SK-N-DZ (cell line): Measurements from ENCODE around the gene NMRAL1.

Source experiments
- DNase-seq: peaks from one replicate; pipeline ENCODE4 v3.0.0-alpha.2; 2015; ENCODE audit warnings: low spot score
- small RNA-seq, 2 experiments: library from RNA; depleted of rRNA; stranded (forward); fragments of <200 nt; gene quantifications; one replicate each; pipeline ENCODE3, GENCODE V24; 2014

The NMRAL1 gene

GRCh38 chr16:4426722-4427372 lies 47.6 kb downstream of the NMRAL1 start:
- DNase-seq, result no peak

DNA sequence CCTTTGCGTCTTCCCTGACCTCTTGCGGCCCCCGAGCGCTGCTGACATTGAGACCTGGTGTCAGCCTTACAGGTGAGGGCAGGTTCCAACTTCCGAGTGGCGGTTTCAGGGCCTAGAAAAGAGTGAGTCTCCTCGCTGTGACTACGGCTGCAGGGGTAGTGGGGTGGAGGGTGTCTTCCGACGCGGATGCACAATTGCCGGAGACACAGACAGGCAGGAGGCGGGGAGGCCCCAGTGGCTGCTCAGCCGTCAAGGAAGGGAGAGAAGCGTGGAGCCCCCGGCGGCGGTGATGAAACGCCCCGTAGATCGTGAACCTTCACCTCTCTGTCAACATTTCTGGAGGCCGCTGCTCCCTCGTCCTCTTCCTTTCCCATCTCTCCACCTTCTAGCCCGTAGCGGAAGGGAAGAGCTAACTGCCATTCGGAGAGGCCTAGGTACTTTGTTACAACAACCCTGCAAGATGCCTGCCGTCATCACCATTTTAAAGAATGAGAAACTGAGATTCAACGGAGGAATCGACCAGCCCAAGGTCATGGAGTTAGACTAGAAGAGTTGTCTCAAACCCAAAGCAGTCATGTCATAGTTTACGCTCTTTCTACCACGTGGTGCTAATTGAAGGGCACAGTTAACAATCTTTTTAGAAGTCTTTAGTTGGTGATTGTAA lies 48.3 kb downstream of the NMRAL1 start:
- no peak for DNase-seq

DNA sequence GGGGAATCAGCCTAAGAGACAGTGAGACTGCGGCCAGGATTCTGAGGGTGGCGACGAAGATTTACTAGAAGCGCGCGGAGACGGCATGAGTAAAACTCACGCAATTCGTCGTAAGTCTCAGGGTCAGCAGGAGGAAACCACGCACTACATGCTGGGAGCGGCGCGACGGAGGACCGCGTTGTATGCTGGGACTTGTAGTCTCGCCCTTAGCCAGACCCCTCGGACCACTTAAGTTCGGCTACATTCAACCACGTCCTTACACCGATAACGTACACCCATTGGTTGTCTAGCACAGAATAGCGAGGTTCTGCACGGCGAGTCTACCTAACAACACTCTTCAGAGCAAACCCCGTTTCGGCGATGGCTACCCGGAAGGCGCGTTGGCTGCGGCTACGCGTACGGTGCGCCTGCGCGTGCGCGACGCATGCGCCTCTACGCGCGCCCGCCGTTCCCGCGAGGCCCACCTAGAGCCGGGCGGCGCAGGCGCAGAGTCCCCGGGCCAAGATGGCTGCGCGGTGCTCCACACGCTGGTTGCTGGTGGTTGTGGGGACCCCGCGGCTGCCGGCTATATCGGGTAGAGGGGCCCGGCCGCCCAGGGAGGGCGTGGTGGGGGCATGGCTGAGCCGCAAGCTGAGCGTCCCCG lies 48.9 kb downstream of the NMRAL1 start, which contains the start of gene DNAJA3:
DNAJA3 (plus strand) TSS at position 491 of the 643 bp plus-strand sequence; CDS start at position 505, 14 bp downstream.
- peak; percentile 96 for DNase-seq

- no peak for DNase-seq
Observed at GRCh38 chr16:4420505-4421105, 53.8 kb downstream of the NMRAL1 start.

DNA sequence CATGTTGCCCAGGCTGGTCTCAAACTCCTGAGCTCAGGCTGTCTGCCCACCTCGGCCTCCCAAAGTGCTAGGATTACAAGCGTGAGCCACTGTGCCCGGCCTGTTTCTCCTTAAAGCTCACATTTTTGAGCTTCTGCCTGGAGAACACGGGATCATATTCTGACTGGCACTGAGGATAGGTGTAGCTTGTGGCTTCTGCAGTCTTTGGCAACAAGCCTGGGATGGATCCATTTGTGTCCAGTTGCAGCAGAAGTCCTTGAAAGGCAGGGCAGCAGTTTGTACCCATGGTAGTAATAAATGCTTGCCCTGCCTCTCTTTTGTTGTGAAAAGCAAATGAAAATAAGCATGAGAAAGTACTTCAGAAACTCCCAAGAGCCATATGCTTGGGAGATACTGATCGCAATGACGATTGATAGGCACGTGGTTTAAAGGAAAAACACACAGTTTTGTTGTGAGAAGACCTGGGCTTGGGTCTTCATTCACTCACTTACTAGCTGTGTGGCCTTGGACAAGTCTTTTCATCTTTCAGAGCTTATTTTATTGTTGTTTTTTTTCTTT lies 54.9 kb downstream of the NMRAL1 start:
- DNase-seq, result no peak

DNA sequence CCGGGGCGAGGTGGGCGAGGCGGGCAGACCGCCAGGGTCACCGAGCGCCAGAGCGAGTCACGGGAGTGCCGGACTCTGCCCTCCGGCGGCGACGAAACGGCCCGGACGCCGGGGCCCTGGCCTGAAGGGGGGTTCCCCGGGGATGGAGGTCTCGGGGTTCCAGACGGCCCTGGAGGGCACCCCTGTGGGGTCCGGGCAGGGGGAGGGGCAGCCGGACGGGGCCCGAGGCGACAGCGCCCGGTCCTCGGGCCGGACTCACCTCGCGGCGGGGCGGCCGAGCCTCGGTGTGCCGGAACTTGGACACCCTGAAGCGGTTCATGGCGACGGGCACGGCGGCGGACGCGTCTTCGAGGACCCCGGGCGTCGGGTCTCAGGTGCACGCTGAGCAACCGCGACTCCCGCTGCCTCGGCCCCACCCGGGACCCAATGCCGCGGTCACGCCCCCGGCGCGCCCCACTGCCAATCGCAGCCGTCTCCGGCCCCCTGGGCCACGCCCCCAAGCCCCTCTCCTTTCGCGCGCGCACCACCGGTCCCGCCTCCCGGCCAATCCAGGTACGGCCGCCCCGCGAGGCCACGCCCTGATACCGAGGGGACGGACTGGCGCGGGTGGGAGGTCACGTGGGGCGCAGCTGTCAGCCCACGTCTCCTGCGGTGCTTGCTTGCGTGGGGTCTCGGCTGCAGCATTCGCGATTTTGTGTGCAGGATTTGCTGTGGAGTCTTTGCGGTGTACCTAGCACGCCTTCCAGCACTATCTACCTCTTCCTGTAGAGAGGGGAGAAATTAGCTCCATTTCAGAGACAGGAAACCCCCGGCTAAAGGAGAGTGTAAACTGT lies 58.0 kb downstream of the NMRAL1 start, which contains the start of gene CORO7:
CORO7 (minus strand) TSS at position 397 of the 833 bp plus-strand sequence; CDS start at position 319, 78 bp downstream.
- peak; percentile 88 for DNase-seq

DNA sequence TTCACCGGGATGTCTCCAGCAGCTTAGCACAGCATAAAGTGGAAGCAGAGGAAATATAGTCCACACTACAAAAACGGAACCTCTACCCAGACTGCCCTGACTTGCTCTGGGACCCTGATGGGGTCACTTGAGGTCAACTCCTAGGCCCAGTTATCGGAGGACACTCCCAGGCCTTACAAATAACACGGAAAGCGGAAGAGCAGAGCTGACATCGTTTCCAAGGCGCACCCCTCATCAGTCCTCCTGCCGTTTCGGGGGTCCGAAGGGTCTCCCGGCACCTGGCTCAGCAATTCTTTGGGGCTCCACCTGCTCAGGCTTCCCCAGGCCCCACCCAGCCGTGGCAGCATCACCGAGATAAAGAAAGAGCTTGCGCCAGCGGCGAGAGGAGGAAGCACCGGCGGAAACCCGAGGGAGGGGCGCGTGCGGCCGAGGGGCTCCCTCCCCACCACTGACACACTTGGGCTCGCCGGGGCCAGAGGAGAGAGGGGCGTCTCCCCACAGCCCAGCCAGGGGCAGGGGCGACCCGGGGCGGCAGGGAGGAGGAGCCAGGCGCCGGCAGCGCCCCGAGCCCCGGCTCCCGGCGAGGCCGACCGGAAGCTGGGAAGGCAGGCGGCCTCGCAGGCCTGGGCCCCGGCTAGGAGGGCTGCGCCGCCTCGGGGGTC lies 58.8 kb downstream of the NMRAL1 start:
- DNase-seq, result no peak

DNA sequence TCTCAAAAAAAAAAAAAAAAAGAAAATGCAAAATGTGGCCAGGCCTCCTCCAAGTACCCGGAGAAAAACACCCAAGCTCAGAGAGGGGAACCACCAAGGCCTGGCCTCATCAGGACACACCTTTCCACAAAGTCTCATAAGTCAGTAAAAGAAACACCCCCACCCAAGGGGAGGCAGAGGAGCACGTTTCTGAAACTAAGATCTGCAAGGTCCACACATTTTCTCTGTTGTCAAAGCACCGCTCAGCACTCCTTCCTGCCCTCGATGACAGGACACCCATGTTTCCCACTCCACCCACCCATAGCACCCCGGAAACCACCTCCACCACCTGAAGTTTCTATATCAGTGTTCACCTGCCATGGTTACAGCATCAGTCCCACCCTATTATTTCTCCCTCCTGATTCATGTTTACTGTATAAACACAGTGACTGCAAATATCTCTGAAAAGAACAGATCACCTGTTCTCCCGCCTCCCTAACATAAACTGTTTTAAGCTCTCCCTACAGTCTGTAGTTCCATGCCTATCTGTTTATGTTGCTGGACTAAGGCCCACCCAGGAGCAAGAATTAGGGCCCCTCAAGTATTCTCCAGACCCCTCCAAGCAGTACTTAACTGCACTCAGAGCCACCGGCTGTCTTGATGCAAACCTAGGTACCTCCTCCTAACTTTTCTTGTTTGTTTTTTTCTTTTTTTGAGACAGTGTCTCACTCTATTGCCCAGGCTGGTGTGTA lies 60.1 kb downstream of the NMRAL1 start:
- DNase-seq, result no peak

- no peak for DNase-seq
Observed at GRCh38 chr16:4412854-4413253, 61.6 kb downstream of the NMRAL1 start.

- no peak for DNase-seq
Observed at GRCh38 chr16:4412159-4412558, 62.3 kb downstream of the NMRAL1 start.

Small RNA genes within 50 kb of the gene (small RNA-seq; reads per million reads assigned to genes)
- 0 reads per million in 2 experiments for gene AC012676.2
